Ramos (cell line): Measurements from ENCODE around the gene ACTN4.

ENCODE experiments used
- in situ Hi-C: fragments of 300-500 bp; cut with MboI; formaldehyde crosslinking; loops from one replicate; pipeline ENCODE4 v1.14.3; 2022; ENCODE audit warnings: low sequenced_read_pairs; ENCODE audit not compliant: unreplicated experiment

ACTN4 gene

DNA sequence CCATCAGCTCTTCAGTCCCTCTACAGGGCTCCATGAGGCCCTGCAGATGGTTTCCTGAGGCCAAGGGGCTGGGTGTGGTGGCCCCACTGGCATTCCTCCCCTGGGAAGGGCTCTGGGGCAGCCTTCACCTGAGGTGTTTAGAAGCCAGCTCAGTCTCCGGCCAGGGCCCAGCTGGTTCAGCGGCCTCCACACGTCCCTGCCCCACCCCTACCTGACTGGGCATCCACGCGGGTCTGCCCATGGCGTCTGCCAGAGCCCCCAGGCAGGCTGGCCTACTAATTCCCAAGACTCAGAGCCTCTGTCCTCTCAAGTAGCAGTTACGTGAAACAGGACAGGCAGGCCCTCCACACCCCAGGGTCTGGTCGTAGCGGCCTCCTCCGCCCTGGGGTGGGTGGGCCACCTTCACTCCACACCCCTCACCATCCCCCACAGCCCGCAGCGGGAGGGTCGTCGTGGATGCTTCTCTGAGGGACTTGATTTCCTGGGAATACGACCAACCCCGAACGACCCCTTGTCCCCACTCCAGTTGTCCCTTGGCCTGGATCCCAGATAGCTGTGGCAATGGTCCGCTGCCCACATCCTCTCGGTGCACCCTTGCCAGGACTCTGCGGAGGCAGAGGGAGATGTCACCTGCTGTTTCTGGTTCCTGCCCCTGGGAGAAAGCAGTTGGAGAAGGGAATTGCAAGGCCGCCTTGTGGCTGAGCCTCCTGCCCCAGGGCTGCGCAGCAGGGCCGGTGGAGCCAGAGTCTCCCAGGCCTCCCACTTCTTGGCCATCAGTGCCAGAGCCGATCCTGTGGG lies 72.5 kb downstream of the ACTN4 start:
- in situ Hi-C loops, result no loop called here

- in situ Hi-C loops, result no loop called here
These were observed 73.2 kb downstream of the ACTN4 start for GRCh38 chr19:38720559-38721236.

- in situ Hi-C loops, result no loop called here
These were observed 74.0 kb downstream of the ACTN4 start for GRCh38 chr19:38721496-38721895.

DNA sequence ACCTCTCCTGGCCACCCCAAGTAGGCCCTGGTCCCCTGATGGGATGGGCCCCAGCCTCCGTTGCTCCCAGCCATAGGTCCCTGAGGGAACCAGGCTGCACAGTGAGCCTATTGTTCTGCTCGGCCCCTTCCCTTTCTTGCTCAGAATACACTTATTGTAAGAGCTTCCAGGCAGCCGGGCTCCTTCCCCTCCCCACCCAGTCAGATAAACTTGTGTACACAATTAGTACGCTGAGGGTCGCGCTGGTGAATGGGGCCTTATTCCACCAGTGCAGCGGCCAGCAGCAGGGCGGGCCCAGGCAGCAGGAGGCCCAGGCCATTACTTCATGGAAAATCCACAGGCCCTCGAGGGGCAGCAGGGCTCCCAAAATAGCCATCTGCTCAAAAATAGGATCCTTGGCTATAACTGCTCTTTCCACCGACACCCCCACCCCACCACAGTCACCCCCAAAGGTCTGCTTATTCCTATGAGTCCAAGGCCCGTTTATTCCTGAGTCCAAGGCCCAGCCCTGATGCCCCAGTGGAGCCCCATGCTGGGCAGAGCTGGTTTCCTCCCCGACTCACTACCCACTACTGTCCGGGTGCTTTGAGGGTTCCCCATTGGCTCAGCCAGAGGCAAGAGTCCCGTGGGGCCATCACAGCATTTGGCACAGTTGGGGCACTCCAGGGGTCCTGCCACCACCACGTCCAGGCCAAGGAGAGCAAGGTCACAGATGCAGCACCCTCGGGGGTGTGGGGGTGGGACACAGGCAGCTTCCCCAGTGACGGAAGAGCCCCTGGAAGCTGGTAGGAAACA lies 74.7 kb downstream of the ACTN4 start:
- in situ Hi-C loops, result no loop called here

GRCh38 chr19:38722947-38723605 lies 75.6 kb downstream of the ACTN4 start:
- in situ Hi-C loops, result no loop called here

DNA sequence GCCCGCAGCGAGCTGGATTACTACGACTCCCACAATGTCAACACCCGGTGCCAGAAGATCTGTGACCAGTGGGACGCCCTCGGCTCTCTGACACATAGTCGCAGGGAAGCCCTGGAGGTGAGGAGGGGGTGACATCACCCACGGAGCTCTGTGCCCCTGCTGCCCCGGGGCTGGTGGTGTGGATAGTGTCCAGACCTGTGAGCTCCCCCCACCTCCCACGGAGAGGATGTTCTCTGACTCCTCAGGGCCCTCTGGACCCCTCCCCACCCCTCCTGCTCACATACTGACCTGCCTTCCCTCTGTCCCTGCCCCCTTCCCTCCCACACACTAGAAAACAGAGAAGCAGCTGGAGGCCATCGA lies 76.1 kb downstream of the ACTN4 start:
- in situ Hi-C loops, result no loop called here

DNA sequence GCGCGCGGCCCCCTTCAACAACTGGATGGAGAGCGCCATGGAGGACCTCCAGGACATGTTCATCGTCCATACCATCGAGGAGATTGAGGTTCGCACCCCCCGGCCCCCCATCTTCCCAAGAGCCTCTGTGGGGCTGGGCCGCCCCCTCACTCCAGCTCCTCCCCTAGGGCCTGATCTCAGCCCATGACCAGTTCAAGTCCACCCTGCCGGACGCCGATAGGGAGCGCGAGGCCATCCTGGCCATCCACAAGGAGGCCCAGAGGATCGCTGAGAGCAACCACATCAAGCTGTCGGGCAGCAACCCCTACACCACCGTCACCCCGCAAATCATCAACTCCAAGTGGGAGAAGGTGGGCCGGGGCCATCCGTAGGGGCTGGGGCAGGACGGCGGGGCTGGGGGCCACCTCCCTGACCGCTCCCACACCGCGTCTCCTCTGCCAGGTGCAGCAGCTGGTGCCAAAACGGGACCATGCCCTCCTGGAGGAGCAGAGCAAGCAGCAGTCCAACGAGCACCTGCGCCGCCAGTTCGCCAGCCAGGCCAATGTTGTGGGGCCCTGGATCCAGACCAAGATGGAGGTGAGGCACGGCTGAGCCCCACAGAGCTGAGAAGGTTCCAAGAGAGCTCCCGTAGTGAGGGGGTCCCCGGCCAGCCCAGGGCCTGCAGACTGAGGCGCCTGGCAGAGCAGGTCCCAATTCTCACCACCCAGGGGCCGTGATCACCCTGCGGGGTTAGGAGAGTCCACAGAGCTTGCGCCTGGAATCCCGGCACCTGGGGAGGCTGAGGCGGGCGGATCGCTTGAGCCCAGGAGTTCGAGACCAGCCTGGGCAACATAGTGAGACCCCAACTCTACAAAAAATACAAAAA lies 76.8 kb downstream of the ACTN4 start:
- in situ Hi-C loops, result no loop called here

GRCh38 chr19:38725469-38726283 lies 78.2 kb downstream of the ACTN4 start:
- in situ Hi-C loops, result no loop called here

DNA sequence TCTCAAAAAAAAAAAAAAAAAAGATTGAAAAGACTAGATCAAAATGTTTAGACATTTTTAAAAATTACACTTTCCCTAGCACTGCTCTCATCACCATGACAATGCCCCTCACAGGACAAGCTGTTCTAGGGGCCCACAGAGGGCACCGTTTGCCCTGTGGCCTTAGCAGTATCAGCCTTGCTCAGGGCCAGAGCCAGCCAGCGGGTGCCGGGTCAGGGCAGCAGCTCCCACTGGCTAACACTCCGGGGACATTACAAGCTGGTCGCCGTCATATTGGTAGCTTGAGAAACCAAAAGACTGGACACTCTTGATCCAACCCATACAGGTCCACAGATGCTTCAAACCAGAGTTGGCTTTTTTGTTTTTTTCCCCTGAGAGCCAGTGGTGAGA lies 78.8 kb downstream of the ACTN4 start:
- in situ Hi-C loops, result no loop called here

DNA sequence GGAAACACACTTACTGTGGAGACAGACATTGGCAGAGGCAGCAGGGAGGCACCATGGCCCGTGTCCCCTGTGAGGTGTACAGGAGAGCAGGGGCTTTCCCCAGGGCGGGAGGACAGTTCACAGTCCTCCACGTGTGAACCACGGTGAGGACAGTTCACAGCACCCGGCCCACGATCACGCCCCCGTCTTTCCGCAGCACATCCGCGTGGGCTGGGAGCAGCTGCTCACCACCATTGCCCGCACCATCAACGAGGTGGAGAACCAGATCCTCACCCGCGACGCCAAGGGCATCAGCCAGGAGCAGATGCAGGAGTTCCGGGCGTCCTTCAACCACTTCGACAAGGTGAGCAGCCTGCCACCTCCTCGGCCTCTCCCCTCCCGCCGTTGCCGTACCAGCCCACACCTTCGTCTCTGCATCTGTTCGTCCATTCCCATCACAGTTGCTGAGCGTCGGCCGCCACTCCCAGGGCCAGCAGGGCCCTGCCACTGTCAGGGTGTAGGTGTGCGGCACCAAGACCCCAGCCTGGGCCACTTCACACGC lies 79.4 kb downstream of the ACTN4 start:
- in situ Hi-C loops, result no loop called here

- in situ Hi-C loops, result no loop called here
These were observed 79.9 kb downstream of the ACTN4 start for GRCh38 chr19:38727306-38727867.

GRCh38 chr19:38727868-38728660 lies 80.6 kb downstream of the ACTN4 start:
- in situ Hi-C loops, result no loop called here

DNA sequence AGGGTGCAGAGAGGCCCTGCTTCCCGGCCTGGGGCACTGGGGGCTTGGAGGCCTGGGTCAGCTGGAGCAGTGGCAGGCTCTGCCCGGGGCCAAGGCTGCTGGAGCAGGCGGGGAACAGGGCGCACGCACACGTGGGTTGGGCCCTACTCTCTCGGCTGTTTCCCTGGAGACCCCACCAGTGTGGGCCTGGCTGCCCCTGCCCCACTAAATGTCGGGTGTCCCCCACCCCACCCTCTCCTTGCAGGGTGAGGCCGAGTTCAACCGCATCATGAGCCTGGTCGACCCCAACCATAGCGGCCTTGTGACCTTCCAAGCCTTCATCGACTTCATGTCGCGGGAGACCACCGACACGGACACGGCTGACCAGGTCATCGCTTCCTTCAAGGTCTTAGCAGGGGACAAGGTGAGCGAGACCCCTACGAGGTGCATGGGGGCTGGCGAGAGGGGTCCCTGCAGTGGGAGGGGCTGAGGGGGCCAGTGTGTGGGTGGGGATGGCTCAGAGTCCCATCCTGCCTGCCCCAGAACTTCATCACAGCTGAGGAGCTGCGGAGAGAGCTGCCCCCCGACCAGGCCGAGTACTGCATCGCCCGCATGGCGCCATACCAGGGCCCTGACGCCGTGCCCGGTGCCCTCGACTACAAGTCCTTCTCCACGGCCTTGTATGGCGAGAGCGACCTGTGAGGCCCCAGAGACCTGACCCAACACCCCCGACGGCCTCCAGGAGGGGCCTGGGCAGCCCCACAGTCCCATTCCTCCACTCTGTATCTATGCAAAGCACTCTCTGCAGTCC lies 81.5 kb downstream of the ACTN4 start:
- in situ Hi-C loops, result no loop called here

- in situ Hi-C loops, result no loop called here
These were observed 82.4 kb downstream of the ACTN4 start for GRCh38 chr19:38729653-38730469.

- in situ Hi-C loops, result no loop called here
These were observed 83.0 kb downstream of the ACTN4 start for GRCh38 chr19:38730470-38730730.
